Measurements from ENCODE around the gene FCER1A.

Gene FCER1A

DNA sequence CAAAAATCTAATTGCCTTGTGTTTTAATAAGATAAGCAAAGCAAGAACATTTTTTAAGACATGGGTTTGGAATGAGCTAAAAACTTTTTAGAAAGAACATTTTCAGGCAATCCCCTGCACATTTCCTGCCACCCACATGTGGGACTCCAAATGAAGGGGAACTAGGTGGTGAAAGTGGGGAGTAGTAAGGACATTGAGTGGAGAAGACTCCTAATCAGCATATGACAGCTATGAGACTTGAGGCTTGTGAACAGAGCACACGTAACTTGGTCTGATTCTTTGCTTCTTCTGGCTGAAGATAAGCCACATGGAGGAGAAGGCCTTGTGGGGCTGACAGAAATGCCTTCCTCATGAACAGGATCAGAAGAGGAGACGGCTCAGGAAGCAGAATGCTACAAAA is 50.3 kb downstream of the FCER1A start:
- no peak for DNase-seq (ENCODE audit: low read depth)

Data from ELR (cell line).